A549 (cell line): Measurements from ENCODE around the gene SACS. TPM values are rescaled to one million over a fixed set of nuclear protein-coding genes. Genes with fewer than 3 reads are reported as not detected.

ENCODE experiments used
- ATAC-seq, 2 experiments: fragments of 200-7000 bp in 1 of 2; fragments of >200 bp in 1 of 2; cut with Nextera tagmentation in 1 of 2; cut with Tn5 transposase in 1 of 2; 3 replicates each; pipeline versions ENCODE4 v1.8.0 to v1.9.1; 2018 to 2020; ENCODE audit warnings: mild to moderate bottlenecking in 1 of 2, moderate library complexity in 1 of 2
- CTCF ChIA-PET: fragments of 300-600 bp; sonication (Branson Sonifier 250); formaldehyde crosslinking; extraction: SDS; loops from one replicate; lab custom pipeline; 2021; ENCODE audit warnings: antibody characterized with exemption, inconsistent platforms; lab: Yijun Ruan, JAX
- POLR2A ChIA-PET: fragments of 350-600 bp; formaldehyde crosslinking; extraction: SDS; loops from one replicate; lab custom pipeline; 2021; ENCODE audit warnings: antibody characterized with exemption, inconsistent platforms; lab: Yijun Ruan, JAX
- DNase-seq, 2 experiments: peaks; one replicate each; pipeline versions ENCODE4 v3.0.0 to v3.0.0-alpha.2; 2011 to 2016; ENCODE audit warnings: low read depth in 1 of 2, low spot score in 1 of 2
- FAIRE-seq: peaks from 2 replicates; lab custom pipeline; 2011; peaks lifted over from hg19 to GRCh38; lab: Jason Lieb, UNC
- H3K27ac ChIP-seq, 2 experiments: fragments of >200 bp; sonication (Bioruptor Twin); formaldehyde crosslinking; 3 replicates each; pipeline ENCODE4 v1.5.1; 2016 to 2017
- H3K4me1 ChIP-seq: fragments of >200 bp; sonication (Bioruptor Twin); formaldehyde crosslinking; 3 replicates; pipeline ENCODE4 v1.6.1; 2016
- H3K4me2 ChIP-seq: fragments of >200 bp; sonication (Bioruptor Twin); formaldehyde crosslinking; 3 replicates; pipeline ENCODE4 v1.6.1; 2016
- H3K4me3 ChIP-seq: fragments of >200 bp; sonication (Bioruptor Twin); formaldehyde crosslinking; 3 replicates; pipeline ENCODE4 v1.5.1; 2016
- H3K9me3 ChIP-seq: fragments of >200 bp; sonication (Bioruptor Twin); formaldehyde crosslinking; 3 replicates; pipeline ENCODE4 v1.6.1; 2016
- CBX8 ChIP-seq: fragments of 200-600 bp; sonication (generic); IDR thresholded peaks from 2 replicates; pipeline ENCODE4 v1.6.1; 2016
- CEBPB ChIP-seq, 2 experiments: fragments of >200 bp in 1 of 2; sonication (Bioruptor Twin) in 1 of 2; formaldehyde crosslinking in 1 of 2; IDR thresholded peaks; 2 replicates each; pipeline ENCODE4 v1.6.1; 2012 to 2016
- CTCF ChIP-seq: fragments of >200 bp; sonication (Bioruptor Twin); formaldehyde crosslinking; IDR thresholded peaks from 3 replicates; pipeline ENCODE4 v1.5.1; 2016
- EP300 ChIP-seq, 2 experiments: fragments of >200 bp; sonication (Bioruptor Twin); formaldehyde crosslinking; IDR thresholded peaks; 2 replicates in 1 of 2; 3 replicates in 1 of 2; pipeline ENCODE4 v1.6.1; 2016 to 2017
- HDAC2 ChIP-seq: fragments of 200-600 bp; sonication (generic); IDR thresholded peaks from 2 replicates; pipeline ENCODE4 v1.6.1; 2016
- HMGXB4 ChIP-seq: fragments of 250-450 bp; sonication (Bioruptor Pico); IDR thresholded peaks from 2 replicates; pipeline ENCODE4 v1.5.0; 2021; ENCODE audit warnings: mild to moderate bottlenecking, moderate library complexity, borderline replicate concordance
- HOXA7 ChIP-seq: fragments of 250-450 bp; sonication (Bioruptor Pico); IDR thresholded peaks from 2 replicates; pipeline ENCODE4 v1.5.0; 2020; ENCODE audit warnings: mild to moderate bottlenecking, moderate library complexity
- HOXB13 ChIP-seq: fragments of 250-450 bp; sonication (Bioruptor Pico); IDR thresholded peaks from 2 replicates; pipeline ENCODE4 v1.5.0; 2020; ENCODE audit warnings: low read depth, mild to moderate bottlenecking, moderate library complexity
- MAFK ChIP-seq: fragments of 450-650 bp; IDR thresholded peaks from 2 replicates; pipeline ENCODE4 v1.6.1; 2014; ENCODE audit not compliant: partially characterized antibody
- MAZ ChIP-seq: fragments of 150-350 bp; IDR thresholded peaks from 2 replicates; pipeline ENCODE4 v1.6.1; 2014; ENCODE audit warnings: antibody characterized with exemption, low read depth, low read length, borderline replicate concordance
- MYC ChIP-seq: IDR thresholded peaks from 2 replicates; pipeline ENCODE4 v1.6.1; 2012; ENCODE audit warnings: mild to moderate bottlenecking, inconsistent platforms, low read length, improper control_type of control experiment, borderline replicate concordance
- NFE2L2 ChIP-seq: fragments of 150-350 bp; conservative IDR thresholded peaks from 2 replicates; pipeline ENCODE4 v1.6.1; 2014; ENCODE audit warnings: low read length
- NPAS2 ChIP-seq: fragments of 250-450 bp; sonication (Bioruptor Pico); IDR thresholded peaks from 2 replicates; pipeline ENCODE4 v1.8.0; 2022; ENCODE audit warnings: mild to moderate bottlenecking, moderate library complexity, borderline replicate concordance
- POLR2AphosphoS2 ChIP-seq: conservative IDR thresholded peaks from 2 replicates; pipeline ENCODE4 v1.6.1; 2012; ENCODE audit warnings: low read length, improper control_type of control experiment, inconsistent platforms
- RAD21 ChIP-seq, 2 experiments: fragments of >200 bp in 1 of 2; sonication (Bioruptor Twin) in 1 of 2; formaldehyde crosslinking in 1 of 2; IDR thresholded peaks in 1 of 2; conservative IDR thresholded peaks in 1 of 2; 2 replicates in 1 of 2; 3 replicates in 1 of 2; pipeline ENCODE4 v1.6.1; 2012 to 2018; ENCODE audit warnings: inconsistent platforms in 1 of 2
- RARB ChIP-seq: fragments of 250-450 bp; sonication (Bioruptor Pico); IDR thresholded peaks from 2 replicates; pipeline ENCODE4 v1.8.0; 2021; ENCODE audit warnings: mild to moderate bottlenecking, moderate library complexity
- REST ChIP-seq: fragments of 200-600 bp; sonication (generic); IDR thresholded peaks from 2 replicates; pipeline ENCODE4 v1.6.1; 2016; ENCODE audit warnings: antibody characterized with exemption, mild to moderate bottlenecking, moderate library complexity
- USF2 ChIP-seq: fragments of 450-650 bp; IDR thresholded peaks from 2 replicates; pipeline ENCODE4 v1.6.1; 2014; ENCODE audit warnings: antibody characterized with exemption
- ZC3H11A ChIP-seq: fragments of 450-650 bp; IDR thresholded peaks from 2 replicates; pipeline ENCODE4 v1.6.1; 2014; ENCODE audit warnings: antibody characterized with exemption, mild to moderate bottlenecking
- WGBS: methylation state at CpG from one replicate; pipeline ENCODE4 v1.1.6; 2017; ENCODE audit errors: missing lambda C conversion rate; 5-methylcytosine and 5-hydroxymethylcytosine counted together
- polyA plus RNA-seq, 4 experiments: library from polyadenylated mRNA; depleted of rRNA in 3 of 4; stranded (reverse); fragments of >200 nt; fragmentation: RNase III in 1 of 4; extraction: RNeasy Plus Mini Kit Qiagen cat#74134 plus additional on column Dnase treatment in 1 of 4; gene quantifications; 2 replicates in 3 of 4; 3 replicates in 1 of 4; pipeline ENCODE4 v1.2.3, GENCODE V29; 2011 to 2017
- TF ChIP-seq, protein P1 (sequence below): fragments of >200 bp; sonication (Bioruptor Twin); formaldehyde crosslinking; IDR thresholded peaks from 2 replicates; pipeline ENCODE4 v1.6.1; 2016
- TF ChIP-seq, protein P2 (sequence below): IDR thresholded peaks from 2 replicates; pipeline ENCODE4 v1.6.1; 2012

The SACS gene
- polyA plus RNA-seq, 2 of the 4 experiments (the other 2 are of a cell fraction): 6.9 to 23.8 TPM

- 80% methylated on average over 4 of the region's 4 CpGs for WGBS
These were observed 989 bp upstream of the SACS start for GRCh38 chr13:23434491-23434890.

DNA sequence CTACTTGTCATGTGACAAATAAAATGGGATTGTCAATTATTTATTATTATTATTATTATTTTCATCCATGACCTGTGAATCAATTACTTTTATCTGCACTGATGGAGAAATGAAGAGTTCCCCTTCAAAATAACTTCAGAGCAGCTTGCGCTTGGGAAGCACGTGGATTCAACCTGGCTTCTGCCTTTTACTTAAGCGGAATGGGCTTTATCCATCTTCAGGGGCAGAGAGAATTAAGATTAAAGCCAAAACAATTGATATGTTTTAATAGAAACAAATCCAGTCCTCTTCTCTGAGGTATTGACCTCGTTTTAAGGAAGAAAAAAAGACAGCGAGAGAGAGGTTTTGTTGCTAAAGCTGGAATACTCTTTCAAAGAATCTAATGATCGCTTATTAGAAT lies 876 bp downstream of the SACS start:
- ATAC-seq: no peak
- H3K4me1 ChIP-seq: peaks cover 17% of the 10 kb centered on the region
- POLR2A ChIA-PET: no interaction called here
- CTCF ChIA-PET: interaction anchor here (1.0 kb wide), 1 partner anchor 467 kb away, joined by 5 read pairs; no protein-coding TSS in a partner anchor
- H3K4me3 ChIP-seq: peak overlapping the region; percentile 86
- no peaks in the 10 kb centered on the region for H3K9me3 ChIP-seq
- 80% methylated on average over 6 of the region's 6 CpGs for WGBS
- no peak for FAIRE-seq
- peak overlapping the region; percentile 91 for H3K4me2 ChIP-seq
- peak overlapping the region in 1 of 2 experiments; percentile 84; a peak in 2 of 6 replicates for H3K27ac ChIP-seq
- DNase-seq: no peak
- TF ChIP-seq, protein P1, sequence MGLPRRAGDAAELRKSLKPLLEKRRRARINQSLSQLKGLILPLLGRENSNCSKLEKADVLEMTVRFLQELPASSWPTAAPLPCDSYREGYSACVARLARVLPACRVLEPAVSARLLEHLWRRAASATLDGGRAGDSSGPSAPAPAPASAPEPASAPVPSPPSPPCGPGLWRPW: no peak
- TF ChIP-seq POLR2AphosphoS2 (no peak), RAD21 (conservative IDR thresholded peaks at IDR 0.05 in 1 of 2, IDR thresholded peaks at IDR 0.05 in 1 of 2) (no peak), MYC (no peak), RARB (CRISPR knock-in tag) (no peak), REST (no peak), MAFK (no peak), HDAC2 (no peak), NFE2L2 (no peak), HMGXB4 (CRISPR knock-in tag) (no peak)
- TF ChIP-seq, protein P2, sequence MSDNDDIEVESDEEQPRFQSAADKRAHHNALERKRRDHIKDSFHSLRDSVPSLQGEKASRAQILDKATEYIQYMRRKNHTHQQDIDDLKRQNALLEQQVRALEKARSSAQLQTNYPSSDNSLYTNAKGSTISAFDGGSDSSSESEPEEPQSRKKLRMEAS: no peak

More at GRCh38 chr13:23434491-23434890, 989 bp upstream of the SACS start:
- ChIA-PET CTCF (interaction anchor here (1.2 kb wide), 1 partner anchor 33 kb away, joined by 3 read pairs; no protein-coding TSS in a partner anchor), POLR2A (no interaction called here)
- Histone ChIP-seq H3K4me2 (no peak overlapping the region), H3K9me3 (no peaks in the 10 kb centered on the region), H3K27ac (no peak overlapping the region), H3K4me1 (peaks cover 4% of the 10 kb centered on the region; the same call in 1 of the 3 replicates), H3K4me3 (no peak overlapping the region)
- FAIRE-seq: no peak
- no peak for TF ChIP-seq RARB (CRISPR knock-in tag)
- no peak for TF ChIP-seq NPAS2
- no peak for TF ChIP-seq NFE2L2
- TF ChIP-seq EP300 (IDR thresholded peaks at IDR 0.05): no peak
- TF ChIP-seq, protein P2: no peak
- no peak for TF ChIP-seq CEBPB (IDR thresholded peaks at IDR 0.05)
- TF ChIP-seq CBX8: no peak
- TF ChIP-seq CTCF: no peak
- TF ChIP-seq HOXB13 (CRISPR knock-in tag): no peak
- no peak for TF ChIP-seq HDAC2
- no peak for TF ChIP-seq POLR2AphosphoS2
- TF ChIP-seq ZC3H11A: no peak
- TF ChIP-seq USF2: no peak
- TF ChIP-seq HMGXB4 (CRISPR knock-in tag): no peak
- no peak for TF ChIP-seq HOXA7 (CRISPR knock-in tag)
- TF ChIP-seq MAZ: no peak
- no peak for ATAC-seq
- no peak for DNase-seq
